Activated naive CD4-positive, alpha-beta T cell treated with anti-CD3 and anti-CD28 coated beads, Interleukin-2, amount 50 U/mL, for 72 hours (primary cell): ENCODE data around the gene NFKB2. TPM values are rescaled to one million over a fixed set of nuclear protein-coding genes. Genes with fewer than 3 reads are reported as not detected.

Experiments used
- ATAC-seq, 2 donors: fragments of 150-1000 bp; cut with Tn5 transposase; 2 replicates each; pipeline ENCODE4 v1.10.0; 2021; ENCODE audit warnings: mild to moderate bottlenecking in 2 of 2, moderate library complexity in 2 of 2
- DNase-seq, 2 donors: peaks; one replicate each; pipeline ENCODE4 v3.0.0; 2021 to 2022; ENCODE audit warnings: low spot score in 2 of 2
- H3K27ac Mint-ChIP-seq, 2 donors: one replicate each; pipeline ENCODE4 v1.8.0; 2022; ENCODE audit warnings: mild to moderate bottlenecking in 2 of 2, mixed read lengths in 2 of 2
- H3K36me3 Mint-ChIP-seq, 2 donors: one replicate each; pipeline ENCODE4 v1.8.0; 2022; ENCODE audit warnings: mixed read lengths in 2 of 2
- H3K9me3 Mint-ChIP-seq, 2 donors: one replicate each; pipeline ENCODE4 v1.8.0; 2022; ENCODE audit warnings: mixed read lengths in 2 of 2
- total RNA-seq, 2 donors: library from RNA; stranded (reverse); gene quantifications; one replicate each; pipeline ENCODE4 v1.2.3, GENCODE V29; 2022

The NFKB2 gene
- total RNA-seq, 2 donors from 2014 or later, result 213 to 251 TPM

DNA sequence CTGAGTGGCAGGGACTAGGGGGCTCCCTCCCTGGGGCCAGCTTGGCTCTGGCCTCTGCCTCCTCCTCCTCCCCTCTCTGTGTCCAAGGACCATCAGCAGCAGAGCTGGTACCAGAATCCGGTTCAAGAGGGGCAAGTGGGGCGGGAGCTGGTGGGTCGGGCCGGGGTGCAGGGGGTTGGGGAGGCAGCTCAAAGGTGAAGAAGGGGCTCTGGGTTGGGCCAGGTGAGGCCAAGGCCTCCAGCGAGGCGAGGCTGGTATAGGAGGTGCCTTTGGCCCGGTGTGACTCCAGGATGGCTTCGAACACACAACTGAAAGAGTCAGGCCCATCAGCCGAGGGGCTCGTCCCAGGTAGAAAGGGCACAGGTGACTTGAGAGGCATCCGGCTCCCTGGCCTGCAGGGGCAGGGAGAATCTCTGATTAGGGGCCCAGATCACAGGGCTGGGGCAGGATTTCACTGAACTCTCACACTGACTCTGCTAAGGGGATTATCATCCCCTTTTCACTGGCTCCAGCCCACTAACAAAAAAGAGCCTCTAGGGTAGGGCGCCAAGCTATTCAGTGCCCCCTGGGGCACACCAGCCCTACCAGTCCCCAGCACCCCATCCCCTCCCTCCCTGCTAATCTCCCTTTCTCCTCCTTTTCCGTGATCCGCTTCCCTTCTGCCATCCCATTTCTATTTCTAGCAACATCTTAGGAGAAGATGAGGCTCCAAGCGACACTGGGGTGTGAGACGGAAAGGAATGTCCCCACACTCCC is 18.5 kb downstream of the NFKB2 start:
- H3K9me3 Mint-ChIP-seq, result no peaks in the 10 kb centered on the region
- DNase-seq, result no peak
- ATAC-seq, result no peak
- H3K36me3 Mint-ChIP-seq, result no peaks in the 10 kb centered on the region
- no peak overlapping the region for H3K27ac Mint-ChIP-seq

DNA sequence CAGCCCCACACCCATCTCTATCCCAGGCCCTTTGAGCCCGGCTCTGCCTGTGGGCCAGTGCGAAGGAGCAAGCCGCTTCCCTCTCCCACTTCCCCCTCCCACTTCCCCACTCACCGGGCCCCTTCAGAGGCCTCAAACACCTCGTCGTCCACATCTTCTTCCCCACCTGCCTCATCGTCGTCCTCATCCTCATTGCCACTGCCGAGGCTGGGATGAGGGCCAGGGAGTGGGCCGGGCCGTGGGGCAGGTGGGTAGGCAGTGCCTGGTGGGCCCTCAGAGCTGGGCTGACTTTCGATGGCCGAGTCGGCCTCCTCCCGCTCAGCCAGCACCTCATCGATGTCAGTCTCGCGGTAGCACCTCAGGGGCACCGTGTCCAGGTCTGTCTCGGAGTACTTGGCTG is 19.2 kb downstream of the NFKB2 start:
- H3K27ac Mint-ChIP-seq, result no peak overlapping the region
- ATAC-seq, result no peak
- H3K9me3 Mint-ChIP-seq, result no peaks in the 10 kb centered on the region
- H3K36me3 Mint-ChIP-seq, result no peaks in the 10 kb centered on the region
- DNase-seq, result no peak

DNA sequence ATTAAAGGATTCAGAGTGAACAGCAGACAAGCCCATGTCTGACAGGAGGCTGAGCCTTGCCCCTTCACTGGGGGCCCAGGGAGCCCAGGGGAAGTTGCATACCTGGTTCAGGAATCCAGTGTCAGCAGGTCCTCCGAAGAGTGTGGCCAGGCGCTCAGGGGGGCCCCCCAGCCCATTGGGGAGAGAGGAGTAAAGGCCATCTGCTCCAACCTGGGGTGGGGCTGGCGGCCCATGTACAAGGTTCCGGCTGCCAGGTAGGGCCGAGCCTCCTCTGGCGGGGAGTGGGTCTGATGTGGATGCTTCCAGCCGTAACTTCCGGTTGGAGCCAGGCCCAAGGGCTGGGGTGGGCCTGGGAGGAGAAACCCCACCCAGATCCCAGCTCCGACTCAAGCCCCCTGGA is 20.8 kb downstream of the NFKB2 start:
- H3K36me3 Mint-ChIP-seq, result no peaks in the 10 kb centered on the region
- H3K9me3 Mint-ChIP-seq, result no peaks in the 10 kb centered on the region
- no peak overlapping the region for H3K27ac Mint-ChIP-seq
- ATAC-seq (no peak), DNase-seq (no peak)

DNA sequence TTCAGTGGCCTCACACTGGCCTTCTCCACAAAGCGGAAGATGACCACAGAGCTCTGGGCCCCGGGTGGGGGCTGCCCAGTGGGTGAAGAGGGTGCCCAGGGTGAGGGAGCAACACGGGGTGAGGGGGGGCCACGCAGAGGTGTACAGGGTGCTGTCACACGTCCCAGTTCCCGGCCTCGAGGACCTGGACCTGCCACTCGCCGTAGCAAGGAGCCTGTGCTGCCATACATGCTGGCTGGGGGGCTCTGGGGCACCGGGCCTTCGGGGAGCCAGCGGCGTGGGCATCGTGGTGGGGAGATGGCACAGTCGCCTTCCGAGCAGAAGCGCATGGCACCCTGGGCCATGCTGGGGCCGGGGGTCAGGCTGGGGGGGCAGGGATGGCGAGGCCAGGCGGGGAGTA is 21.2 kb downstream of the NFKB2 start:
- no peaks in the 10 kb centered on the region for H3K9me3 Mint-ChIP-seq
- no peak overlapping the region for H3K27ac Mint-ChIP-seq
- DNase-seq (no peak), ATAC-seq (no peak)
- H3K36me3 Mint-ChIP-seq, result no peaks in the 10 kb centered on the region

DNA sequence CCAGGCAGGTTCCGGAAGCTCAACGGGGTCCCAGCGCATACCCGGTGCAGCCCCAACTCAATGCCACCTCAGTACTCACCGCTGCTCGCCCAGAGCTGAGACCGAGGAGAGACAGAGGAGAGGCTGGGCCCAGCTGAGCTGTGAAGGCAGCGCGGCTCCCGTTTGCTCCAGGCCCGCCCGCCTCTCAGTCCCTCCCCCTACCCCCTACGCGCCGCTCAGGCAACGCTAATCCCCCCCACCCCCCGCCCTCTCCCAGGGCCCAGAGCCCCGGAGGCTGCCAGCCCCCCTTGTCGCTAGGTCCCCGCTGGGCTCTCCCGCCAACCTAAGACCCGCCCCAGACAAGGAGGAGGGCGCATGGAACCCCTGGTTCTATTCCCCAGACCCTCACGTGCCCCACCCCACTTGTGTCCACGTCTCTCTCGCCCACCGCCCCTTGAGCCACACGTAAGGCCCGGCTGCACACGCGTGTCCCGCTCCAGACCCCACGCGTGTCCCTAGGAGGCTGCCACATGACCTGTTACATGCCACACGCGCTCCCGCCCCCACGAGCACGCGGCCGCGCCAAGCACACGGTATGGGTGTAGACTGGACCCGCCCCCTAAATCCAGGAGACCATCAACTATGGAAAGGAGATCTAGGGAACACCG is 23.2 kb downstream of the NFKB2 start, which contains the start of gene PSD:
Gene PSD (minus strand): TSS at position 164 of the 647 bp plus-strand sequence. CDS start 1,747 bp downstream, outside the sequence.
- ATAC-seq, result no peak
- Mint-ChIP-seq H3K36me3 (no peaks in the 10 kb centered on the region), H3K27ac (peak within 1 kb of the TSS; percentile 73 to 89), H3K9me3 (no peaks in the 10 kb centered on the region)
- no peak for DNase-seq

DNA sequence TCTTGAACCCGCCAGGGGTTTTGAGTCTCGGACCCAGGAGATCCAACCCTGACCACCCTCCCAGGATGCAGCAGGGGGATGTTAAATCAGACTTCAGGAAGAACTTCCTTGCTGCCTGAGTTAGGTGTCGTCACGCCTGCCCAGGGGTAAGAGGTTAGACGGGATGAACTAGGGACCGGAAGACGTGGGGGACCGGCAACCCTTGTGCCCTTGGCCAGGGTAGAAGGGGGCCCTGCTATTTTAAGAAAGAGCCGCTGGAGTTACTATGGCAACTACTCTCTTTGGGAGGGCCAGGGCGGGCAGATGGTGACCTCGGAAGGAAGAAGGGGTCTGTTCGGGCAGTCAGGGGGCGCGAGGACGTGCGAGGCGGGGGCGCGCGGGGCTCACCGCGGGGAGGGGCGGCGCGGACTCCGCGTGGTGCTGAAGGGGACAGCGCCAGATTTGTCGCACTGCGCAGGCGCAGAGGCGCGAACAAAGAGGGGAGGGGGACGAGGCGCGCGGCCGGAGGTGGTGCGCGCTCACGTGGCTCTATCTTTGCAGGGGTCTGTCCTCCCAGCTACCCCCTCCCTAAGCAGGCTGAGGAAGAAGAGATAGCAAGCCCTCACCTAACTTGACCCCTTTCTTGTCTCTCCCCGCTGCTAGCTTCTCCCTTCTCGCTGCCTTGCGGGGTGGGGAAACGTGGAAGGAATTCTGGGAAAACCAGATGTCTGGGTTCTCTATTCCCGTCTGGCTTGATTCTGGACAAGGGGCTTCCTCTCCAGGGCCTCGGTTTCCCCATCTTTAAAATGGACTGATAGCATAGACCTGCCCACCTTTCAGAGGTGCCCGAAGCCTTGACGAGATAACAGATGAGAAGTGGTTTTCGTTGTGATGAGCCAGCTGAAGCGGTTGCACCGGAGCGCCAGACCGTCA is 24.0 kb downstream of the NFKB2 start:
- ATAC-seq (peak in 1 of 2 donors; percentile 2), DNase-seq (peak; percentile 77 to 83)
- H3K27ac Mint-ChIP-seq, result peak overlapping the region; percentile 73 to 89

DNA sequence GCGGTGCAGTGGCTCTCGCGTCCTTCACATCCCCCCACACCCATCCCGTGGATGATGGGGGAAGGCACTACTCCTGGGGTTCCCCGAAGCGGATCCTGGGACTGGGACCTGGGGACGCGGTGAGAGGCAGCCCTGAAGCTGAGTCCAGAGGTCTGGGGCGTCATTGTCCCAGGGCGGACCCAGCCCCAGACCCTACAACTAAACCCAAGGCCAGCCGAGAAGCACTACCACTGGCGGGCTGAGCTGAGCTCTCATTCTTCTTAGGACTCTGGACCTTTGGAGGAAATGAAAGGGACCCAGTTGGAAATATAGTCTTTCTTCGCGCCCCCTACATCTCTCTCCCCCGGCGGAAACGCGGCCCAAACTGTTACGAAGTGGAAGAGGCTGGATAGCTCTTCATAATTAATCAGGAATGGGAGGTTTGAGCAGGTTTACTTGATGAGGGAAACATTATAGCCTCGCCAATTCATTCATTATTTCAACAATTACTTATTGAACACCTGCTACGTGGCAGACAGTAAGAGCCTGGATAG is 24.7 kb downstream of the NFKB2 start:
- ATAC-seq (peak in 1 of 2 donors; percentile 0), DNase-seq (peak in 1 of 2 donors; percentile 59)
- Mint-ChIP-seq H3K36me3 (no peaks in the 10 kb centered on the region), H3K27ac (peak overlapping the region; percentile 73 to 94), H3K9me3 (no peaks in the 10 kb centered on the region)

More for the DNA sequence above, 24.0 kb downstream of the NFKB2 start:
- Mint-ChIP-seq H3K36me3 (no peaks in the 10 kb centered on the region), H3K9me3 (no peaks in the 10 kb centered on the region)

DNA sequence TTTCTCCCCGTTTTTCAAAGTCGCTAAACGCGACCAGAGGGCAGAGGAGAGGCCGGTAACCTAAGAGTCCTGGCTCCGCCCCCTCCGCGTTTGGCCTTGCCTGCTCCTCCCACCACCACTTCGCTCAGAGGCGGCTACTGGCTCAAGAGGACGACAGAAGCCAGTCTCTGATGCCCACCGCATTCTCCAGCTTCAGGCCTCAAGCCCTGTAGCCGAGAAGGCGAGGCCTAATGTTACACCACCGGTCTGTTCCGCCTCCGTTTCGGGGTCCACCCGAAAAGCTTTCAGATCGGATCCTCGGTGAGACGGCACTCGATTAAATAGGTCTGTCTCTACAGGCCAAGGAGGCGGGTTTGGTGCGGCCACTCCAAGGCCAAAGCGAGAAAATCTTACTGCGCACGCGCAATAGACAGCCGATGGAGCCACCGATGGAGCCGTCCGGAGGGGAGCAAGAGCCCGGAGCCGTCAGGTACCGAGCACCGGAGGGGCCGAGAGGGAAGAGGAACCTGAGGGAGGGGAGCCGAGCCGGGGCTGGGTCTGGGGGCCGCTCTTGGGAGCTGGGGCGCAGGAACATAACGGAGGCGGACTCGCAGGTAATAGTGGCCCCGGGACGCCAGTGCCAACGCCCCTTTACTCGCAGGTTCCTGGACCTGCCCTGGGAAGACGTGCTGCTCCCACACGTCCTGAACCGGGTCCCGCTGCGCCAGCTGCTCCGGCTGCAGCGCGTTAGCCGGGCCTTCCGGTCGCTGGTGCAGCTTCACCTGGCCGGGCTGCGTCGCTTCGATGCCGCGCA is 25.4 kb downstream of the NFKB2 start, which contains the start of gene FBXL15:
Gene FBXL15 (plus strand): TSS at position 123 of the 793 bp plus-strand sequence. CDS start 294 bp downstream, at position 417.
- H3K9me3 Mint-ChIP-seq, result no peaks in the 10 kb centered on the region
- DNase-seq, result peak; percentile 95 to 98
- H3K36me3 Mint-ChIP-seq, result no peaks in the 10 kb centered on the region
- peak within 1 kb of the TSS; percentile 73 to 94 for H3K27ac Mint-ChIP-seq
- ATAC-seq, result peak; percentile 74 to 78

DNA sequence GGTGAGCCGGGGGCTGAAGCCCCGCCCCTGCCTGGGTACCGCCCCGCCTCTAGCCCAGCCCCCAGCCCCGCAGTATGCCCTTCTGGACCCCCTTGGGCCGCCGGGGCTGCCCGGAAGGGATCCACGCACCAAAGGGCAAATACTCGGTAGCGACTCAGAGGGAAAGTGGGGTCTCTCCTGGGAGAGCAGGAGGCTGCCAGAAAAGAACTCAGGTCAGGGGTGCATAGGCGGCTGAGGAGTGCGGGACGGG is 25.9 kb downstream of the NFKB2 start:
- no peak for ATAC-seq
- H3K36me3 Mint-ChIP-seq, result no peaks in the 10 kb centered on the region
- DNase-seq, result no peak
- no peaks in the 10 kb centered on the region for H3K9me3 Mint-ChIP-seq
- H3K27ac Mint-ChIP-seq, result peak overlapping the region in 1 of 2 donors; percentile 73

DNA sequence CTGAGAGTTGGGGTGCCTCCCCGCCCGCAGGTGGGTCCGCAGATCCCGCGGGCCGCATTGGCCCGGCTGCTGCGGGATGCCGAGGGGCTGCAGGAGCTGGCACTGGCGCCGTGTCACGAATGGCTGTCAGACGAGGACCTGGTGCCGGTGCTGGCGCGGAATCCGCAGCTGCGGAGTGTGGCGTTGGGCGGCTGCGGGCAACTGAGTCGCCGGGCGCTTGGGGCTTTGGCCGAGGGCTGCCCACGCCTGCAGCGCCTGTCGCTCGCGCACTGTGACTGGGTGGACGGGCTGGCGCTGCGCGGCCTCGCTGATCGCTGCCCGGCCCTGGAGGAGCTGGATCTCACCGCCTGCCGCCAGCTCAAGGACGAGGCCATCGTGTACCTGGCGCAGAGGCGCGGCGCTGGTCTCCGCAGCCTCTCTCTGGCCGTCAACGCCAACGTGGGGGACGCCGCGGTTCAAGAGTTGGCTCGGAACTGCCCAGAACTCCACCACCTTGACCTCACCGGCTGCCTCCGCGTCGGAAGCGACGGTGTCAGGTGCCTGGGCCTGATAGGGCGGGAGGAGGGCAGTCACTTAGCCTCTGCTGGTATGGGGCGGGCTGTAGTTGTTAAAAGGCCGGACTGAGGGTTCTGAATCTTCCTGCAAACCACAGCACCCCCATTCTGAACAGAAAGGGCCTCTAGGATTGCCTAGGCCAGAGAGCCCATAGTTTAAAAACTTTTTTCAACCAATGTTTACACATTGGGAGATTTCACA is 26.4 kb downstream of the NFKB2 start:
- peak; percentile 49 to 70 for DNase-seq
- ATAC-seq, result peak; percentile 9 to 51
- Mint-ChIP-seq H3K27ac (peak overlapping the region; percentile 55 to 73), H3K36me3 (no peaks in the 10 kb centered on the region), H3K9me3 (no peaks in the 10 kb centered on the region)

DNA sequence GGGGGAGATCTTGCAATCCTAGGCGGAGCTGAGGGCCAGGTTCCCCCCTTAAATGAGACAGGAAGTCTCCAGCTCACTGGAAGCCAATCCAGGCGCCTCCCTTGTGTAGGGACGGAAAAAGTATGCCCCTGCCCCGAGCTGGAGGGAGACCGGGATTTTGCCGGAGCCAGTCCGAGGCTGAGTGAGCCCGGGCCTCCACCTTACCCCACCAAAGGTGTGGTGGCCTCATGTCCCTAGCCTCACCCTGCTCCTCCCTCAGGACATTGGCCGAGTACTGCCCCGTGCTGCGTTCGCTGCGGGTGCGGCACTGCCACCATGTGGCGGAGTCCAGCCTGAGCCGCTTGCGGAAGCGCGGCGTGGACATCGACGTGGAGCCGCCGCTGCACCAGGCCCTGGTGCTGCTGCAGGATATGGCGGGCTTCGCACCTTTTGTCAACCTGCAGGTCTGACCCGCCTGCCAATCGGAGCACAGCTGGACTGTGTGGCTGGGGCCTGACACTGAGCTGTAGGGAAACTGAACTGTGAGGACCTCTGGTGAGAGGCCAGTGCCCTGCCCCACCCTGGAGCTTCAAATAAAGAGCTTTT is 27.1 kb downstream of the NFKB2 start:
- DNase-seq (peak; percentile 72 to 78), ATAC-seq (peak; percentile 23 to 55)
- no peaks in the 10 kb centered on the region for H3K9me3 Mint-ChIP-seq
- peak overlapping the region; percentile 55 to 73 for H3K27ac Mint-ChIP-seq
- no peaks in the 10 kb centered on the region for H3K36me3 Mint-ChIP-seq

DNA sequence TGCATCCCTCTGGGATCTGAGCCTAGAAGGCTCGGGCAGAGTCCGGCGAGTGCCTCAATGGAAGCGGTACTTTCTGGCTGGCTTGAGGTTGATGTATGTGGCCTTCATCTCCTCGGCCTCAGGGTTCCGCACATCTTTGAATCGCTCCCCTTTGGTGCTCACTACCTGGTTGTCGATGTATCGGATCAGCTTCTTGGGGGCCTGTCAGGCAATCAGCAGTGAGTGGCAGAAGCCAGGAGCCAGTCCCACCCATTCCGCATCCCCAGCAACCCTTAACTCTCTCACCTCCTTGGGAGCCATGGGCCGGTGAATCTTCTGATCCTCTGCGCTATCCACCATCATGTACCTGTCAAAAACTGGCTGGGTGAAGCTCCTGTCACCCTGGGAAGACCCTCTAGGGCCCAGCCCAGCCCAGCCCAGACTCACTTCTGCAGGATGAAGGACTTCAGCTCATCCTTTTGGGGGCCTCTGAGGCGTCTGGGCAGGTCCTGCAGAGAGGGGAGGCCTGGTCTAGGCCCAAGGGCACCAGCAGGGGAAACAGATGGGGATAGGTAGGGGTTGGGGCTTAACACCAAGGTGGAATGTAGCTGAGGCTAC is 28.0 kb downstream of the NFKB2 start:
- DNase-seq (no peak), ATAC-seq (no peak)
- Mint-ChIP-seq H3K9me3 (no peaks in the 10 kb centered on the region), H3K36me3 (no peaks in the 10 kb centered on the region), H3K27ac (no peak overlapping the region)

DNA sequence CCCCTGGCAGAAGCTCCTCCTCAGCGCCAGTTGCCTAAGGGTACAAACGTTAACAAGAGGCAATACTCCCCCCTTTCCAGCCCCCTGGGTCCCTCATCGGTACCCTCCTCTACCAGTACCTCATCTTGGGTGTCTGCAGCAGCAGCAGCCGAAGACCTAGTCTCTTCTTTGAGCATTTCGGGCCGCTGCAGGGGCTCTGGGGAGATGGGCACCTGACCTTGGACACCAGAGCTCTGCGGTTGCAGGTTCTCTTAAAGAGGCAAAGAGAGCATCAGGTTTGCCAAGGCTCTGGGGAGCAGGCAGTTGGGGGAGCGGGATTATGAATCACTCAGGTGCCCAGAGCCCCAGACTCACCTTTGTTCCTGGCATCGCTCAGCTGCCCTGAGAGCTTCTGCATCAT is 28.6 kb downstream of the NFKB2 start:
- H3K27ac Mint-ChIP-seq, result no peak overlapping the region
- H3K36me3 Mint-ChIP-seq, result no peaks in the 10 kb centered on the region
- ATAC-seq (no peak), DNase-seq (no peak)
- no peaks in the 10 kb centered on the region for H3K9me3 Mint-ChIP-seq

DNA sequence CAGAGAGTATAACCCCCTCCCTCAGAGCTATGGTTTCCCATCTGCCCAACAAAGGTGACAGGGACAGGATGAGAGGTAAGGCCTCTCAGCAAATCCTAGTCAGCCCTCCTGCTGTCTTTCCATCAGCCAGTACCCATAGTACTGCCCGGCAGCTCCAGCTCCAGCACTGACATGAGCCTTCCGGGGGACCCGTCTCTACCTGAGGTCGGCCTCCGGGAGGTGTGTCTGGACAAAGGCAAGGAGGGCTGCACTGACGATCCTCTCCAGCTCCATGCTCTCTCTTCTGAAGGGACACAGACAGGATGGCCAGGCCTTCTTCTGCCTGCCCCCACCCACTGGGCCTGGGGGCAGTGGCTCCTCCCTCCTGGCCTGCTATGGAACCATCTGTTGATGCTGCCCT is 29.4 kb downstream of the NFKB2 start:
- DNase-seq (no peak), ATAC-seq (no peak)
- Mint-ChIP-seq H3K36me3 (no peaks in the 10 kb centered on the region), H3K9me3 (no peaks in the 10 kb centered on the region), H3K27ac (no peak overlapping the region)

DNA sequence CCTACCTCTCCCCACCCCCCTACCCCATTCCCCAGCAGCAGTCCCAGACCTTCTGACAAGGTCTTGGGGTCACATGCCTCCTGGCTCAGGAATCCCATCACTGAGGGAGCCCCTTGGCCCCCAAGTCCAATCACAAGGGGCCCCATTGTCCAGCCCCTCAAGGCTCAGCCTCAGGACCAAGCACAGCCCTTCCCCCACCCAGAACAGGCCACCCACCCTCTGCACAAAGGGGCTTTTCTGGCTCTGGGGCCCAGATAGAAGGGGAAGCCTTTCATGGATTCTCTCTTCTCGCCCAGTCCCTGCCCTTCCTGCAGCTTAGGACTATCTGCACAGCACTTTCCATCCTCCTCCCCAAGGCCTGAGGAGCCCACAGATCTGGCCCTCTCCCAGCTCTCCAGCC is 29.9 kb downstream of the NFKB2 start:
- ATAC-seq (no peak), DNase-seq (no peak)
- H3K36me3 Mint-ChIP-seq, result no peaks in the 10 kb centered on the region
- no peak overlapping the region for H3K27ac Mint-ChIP-seq
- no peaks in the 10 kb centered on the region for H3K9me3 Mint-ChIP-seq
